Measurements from ENCODE around the gene KLHL1.

KLHL1 gene

GRCh38 chr13:69676286-69676685 lies 432.0 kb downstream of the KLHL1 start:
- no peak for DNase-seq

DNA sequence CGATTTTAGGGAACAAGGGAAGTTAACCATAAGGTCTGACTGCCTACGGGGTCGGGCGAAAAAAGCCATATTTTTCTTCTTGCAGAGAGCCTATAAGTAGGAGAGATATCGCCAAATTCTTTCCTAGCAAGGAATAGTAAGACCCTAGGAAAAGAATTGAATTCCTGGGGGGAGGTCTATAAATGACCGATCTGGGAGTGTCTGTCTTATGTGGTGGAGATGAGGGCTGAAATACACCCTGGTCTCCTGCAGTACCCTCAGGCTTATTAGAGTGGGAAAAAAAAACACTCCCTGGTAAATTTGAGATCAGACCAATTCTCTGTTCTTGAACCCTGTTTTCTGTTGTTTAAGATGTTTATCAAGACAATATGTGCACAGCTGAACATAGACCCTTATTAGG lies 448.1 kb downstream of the KLHL1 start:
- DNase-seq: no peak

GRCh38 chr13:69657676-69658075 lies 450.6 kb downstream of the KLHL1 start:
- no peak for DNase-seq

GRCh38 chr13:69654392-69654791 lies 453.9 kb downstream of the KLHL1 start:
- DNase-seq: no peak

Data from NCI-H1105 (cell line).